ENCODE data around the gene TEDC2. TPM values are rescaled to one million over a fixed set of nuclear protein-coding genes. Genes with fewer than 3 reads are reported as not detected.

Gene TEDC2
- total RNA-seq, 3 donors from 2014 or later, result 0.98 to 1.0 TPM; not detected in 1

- no peak overlapping the region for H3K27ac ChIP-seq
- TF ChIP-seq POLR2AphosphoS5 (IDR thresholded peaks at IDR 0.05), result no peak
- TF ChIP-seq POLR2A (IDR thresholded peaks at IDR 0.05), result no peak
- no peak for TF ChIP-seq CTCF (IDR thresholded peaks at IDR 0.05)
- intact Hi-C loops (cut with DNase I; ENCODE audit: low total_unique reads), result no loop called here
- DNase-seq (ENCODE audit: low spot score in 2 of 2), result no peak
- H3K4me3 ChIP-seq, result no peak overlapping the region
- no peaks in the 10 kb centered on the region for H3K36me3 ChIP-seq
- H3K27me3 ChIP-seq, result no peaks in the 10 kb centered on the region
- H3K4me1 ChIP-seq, result peaks cover 2 to 6% of the 10 kb centered on the region in 2 donors
- no peaks in the 10 kb centered on the region for H3K9me3 ChIP-seq
Measured at GRCh38 chr16:2489581-2489980, 29.7 kb downstream of the TEDC2 start.

GRCh38 chr16:2490190-2491105 is 30.5 kb downstream of the TEDC2 start:
- H3K9me3 ChIP-seq, result no peaks in the 10 kb centered on the region
- H3K36me3 ChIP-seq, result no peaks in the 10 kb centered on the region
- DNase-seq (ENCODE audit: low spot score in 2 of 2), result no peak
- H3K4me3 ChIP-seq, result no peak overlapping the region
- intact Hi-C loops (cut with DNase I; ENCODE audit: low total_unique reads), result no loop called here
- peaks cover 0 to 3% of the 10 kb centered on the region in 2 donors for H3K4me1 ChIP-seq
- H3K27ac ChIP-seq, result no peak overlapping the region
- no peaks in the 10 kb centered on the region for H3K27me3 ChIP-seq
- TF ChIP-seq CTCF (IDR thresholded peaks at IDR 0.05) (no peak), POLR2AphosphoS5 (IDR thresholded peaks at IDR 0.05) (no peak), POLR2A (IDR thresholded peaks at IDR 0.05) (no peak)

- DNase-seq (ENCODE audit: low spot score in 2 of 2), result no peak
- no peak overlapping the region for H3K4me3 ChIP-seq
- intact Hi-C loops (cut with DNase I; ENCODE audit: low total_unique reads), result loop anchor here (1.0 kb wide), 1 partner anchor 26 kb away; no protein-coding TSS in a partner anchor
- H3K27ac ChIP-seq, result no peak overlapping the region
- no peaks in the 10 kb centered on the region for H3K27me3 ChIP-seq
- TF ChIP-seq POLR2A (IDR thresholded peaks at IDR 0.05), result no peak
- H3K9me3 ChIP-seq, result no peaks in the 10 kb centered on the region
- peaks cover 2 to 7% of the 10 kb centered on the region in 2 donors for H3K4me1 ChIP-seq
- no peaks in the 10 kb centered on the region for H3K36me3 ChIP-seq
Measured at GRCh38 chr16:2492292-2492691, 32.4 kb downstream of the TEDC2 start.

- H3K4me1 ChIP-seq, result peaks cover 15 to 16% of the 10 kb centered on the region in 2 donors
- no peaks in the 10 kb centered on the region for H3K27me3 ChIP-seq
- H3K4me3 ChIP-seq, result no peak overlapping the region
- no peak overlapping the region for H3K27ac ChIP-seq
- H3K9me3 ChIP-seq, result no peaks in the 10 kb centered on the region
- DNase-seq (ENCODE audit: low spot score in 2 of 2), result no peak
- intact Hi-C loops (cut with DNase I; ENCODE audit: low total_unique reads), result no loop called here
- TF ChIP-seq POLR2A (IDR thresholded peaks at IDR 0.05), result no peak
- TF ChIP-seq CTCF (IDR thresholded peaks at IDR 0.05), result no peak
- TF ChIP-seq POLR2AphosphoS5 (IDR thresholded peaks at IDR 0.05), result no peak
- H3K36me3 ChIP-seq, result no peaks in the 10 kb centered on the region
Measured at GRCh38 chr16:2493605-2494004, 33.7 kb downstream of the TEDC2 start.

- no peak overlapping the region for H3K4me3 ChIP-seq
- H3K27ac ChIP-seq, result no peak overlapping the region
- no peaks in the 10 kb centered on the region for H3K36me3 ChIP-seq
- no peak for DNase-seq (ENCODE audit: low spot score in 2 of 2)
- H3K4me1 ChIP-seq, result peaks cover 16 to 20% of the 10 kb centered on the region in 2 donors
- H3K9me3 ChIP-seq, result no peaks in the 10 kb centered on the region
- TF ChIP-seq POLR2AphosphoS5 (IDR thresholded peaks at IDR 0.05) (no peak), CTCF (IDR thresholded peaks at IDR 0.05) (no peak), POLR2A (IDR thresholded peaks at IDR 0.05) (no peak)
- intact Hi-C loops (cut with DNase I; ENCODE audit: low total_unique reads), result no loop called here
- H3K27me3 ChIP-seq, result no peaks in the 10 kb centered on the region
Measured at GRCh38 chr16:2494616-2495015, 34.7 kb downstream of the TEDC2 start.
